ENCODE results near the gene ERMARD.

DNA sequence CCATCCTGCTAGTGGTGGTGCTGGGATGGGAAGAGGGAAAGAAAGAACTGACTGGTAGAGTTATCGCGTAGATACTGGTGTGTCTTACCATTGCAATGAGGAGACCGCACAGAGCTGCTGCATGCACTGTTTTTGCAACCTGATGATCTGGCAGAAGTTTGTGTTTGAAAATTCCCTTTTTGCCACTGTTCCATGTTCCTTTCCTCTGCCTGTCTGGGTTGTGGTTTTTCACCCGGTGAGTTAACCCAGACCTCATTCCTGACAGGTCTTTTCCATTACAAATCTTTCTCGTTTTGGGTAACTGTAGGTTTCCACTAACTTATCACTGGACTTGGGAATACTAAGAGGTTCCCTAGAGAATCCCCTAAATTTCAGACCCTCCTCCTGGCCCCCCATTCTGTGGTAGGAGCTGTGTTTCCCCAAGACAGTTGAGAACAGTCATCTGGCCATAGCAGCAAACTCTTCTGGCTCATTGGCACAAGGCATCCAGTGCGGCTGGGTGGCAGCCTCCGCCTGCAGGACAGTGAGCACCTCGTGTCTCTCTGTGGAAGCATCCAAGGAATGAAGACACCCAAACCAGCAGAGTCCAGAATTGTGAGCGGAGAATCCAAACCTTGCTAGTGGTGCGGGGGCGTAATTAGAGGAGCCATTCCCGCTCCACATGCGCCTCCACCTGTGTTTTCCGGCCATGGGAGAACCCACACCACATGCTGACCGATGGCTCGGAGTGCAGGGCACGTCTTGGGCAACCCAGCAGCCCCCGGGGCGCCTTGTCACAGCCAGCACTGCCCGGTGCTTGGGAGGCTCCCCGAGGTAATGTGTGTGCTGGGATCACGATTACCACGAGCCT is 32.8 kb downstream of the ERMARD start:
- TF ChIP-seq CTCF (conservative IDR thresholded peaks at IDR 0.05; ENCODE audit: low read length) (no peak), EZH2phosphoT487 (IDR thresholded peaks at IDR 0.05; ENCODE audit: borderline replicate concordance, low read depth, low read length) (no peak)
